Liver (tissue), 9 donors: ENCODE data around the gene NODAL. TPM values are rescaled to one million over a fixed set of nuclear protein-coding genes. Genes with fewer than 3 reads are reported as not detected.

Experiments
- DNase-seq: peaks from one replicate; pipeline ENCODE4 v3.0.0-alpha.2; 2017; ENCODE audit warnings: low spot score
- H3K27ac ChIP-seq, 2 donors: one replicate each; pipeline ENCODE4 v1.7.0; 2013; ENCODE audit warnings: inconsistent platforms in 2 of 2, low read length in 2 of 2, control low read depth in 1 of 2, low read depth in 1 of 2, mild to moderate bottlenecking in 1 of 2
- H3K27me3 ChIP-seq, 4 donors: one replicate each; pipeline versions ENCODE4 v1.6.1 to v1.7.0; 2013; ENCODE audit warnings: low read length in 3 of 4, inconsistent platforms in 1 of 4, mild to moderate bottlenecking in 1 of 4, moderate library complexity in 1 of 4; ENCODE audit not compliant: control insufficient read depth in 4 of 4, insufficient read depth in 4 of 4
- H3K36me3 ChIP-seq, 4 donors: one replicate each; pipeline versions ENCODE4 v1.6.1 to v1.7.0; 2013; ENCODE audit warnings: low read length in 3 of 4, mild to moderate bottlenecking in 3 of 4, low read depth in 1 of 4, moderate library complexity in 1 of 4; ENCODE audit not compliant: control insufficient read depth in 4 of 4, insufficient read depth in 3 of 4
- H3K4me1 ChIP-seq, 4 donors: one replicate each; pipeline versions ENCODE4 v1.6.1 to v1.7.0; 2013; ENCODE audit warnings: low read length in 3 of 4, mild to moderate bottlenecking in 3 of 4, moderate library complexity in 1 of 4; ENCODE audit not compliant: control insufficient read depth in 4 of 4, insufficient read depth in 4 of 4
- H3K4me3 ChIP-seq, 3 donors: one replicate each; pipeline versions ENCODE4 v1.6.1 to v1.7.0; 2013; ENCODE audit warnings: low read length in 3 of 3, control low read depth in 1 of 3, low read depth in 1 of 3, mild to moderate bottlenecking in 1 of 3
- H3K9ac ChIP-seq, 2 donors: one replicate each; pipeline ENCODE4 v1.7.0; 2013; ENCODE audit warnings: low read length in 2 of 2, mild to moderate bottlenecking in 2 of 2, moderate library complexity in 2 of 2, control low read depth in 1 of 2, low read depth in 1 of 2
- H3K9me3 ChIP-seq, 4 donors: one replicate each; pipeline versions ENCODE4 v1.6.1 to v1.7.0; 2013; ENCODE audit warnings: low read length in 3 of 4; ENCODE audit not compliant: control insufficient read depth in 4 of 4
- EGR1 ChIP-seq, 2 donors: IDR thresholded peaks; 2 replicates each; pipeline ENCODE4 v1.6.1; 2016 to 2018; ENCODE audit warnings: antibody characterized with exemption in 2 of 2, low read depth in 2 of 2
- FOXA2 ChIP-seq: IDR thresholded peaks from 2 replicates; pipeline ENCODE4 v1.6.1; 2016; ENCODE audit warnings: antibody characterized with exemption
- GABPA ChIP-seq, 2 donors: IDR thresholded peaks in 1 of 2; conservative IDR thresholded peaks in 1 of 2; 2 replicates each; pipeline ENCODE4 v1.6.1; 2016; ENCODE audit warnings: antibody characterized with exemption in 2 of 2, mild to moderate bottlenecking in 1 of 2, moderate library complexity in 1 of 2
- HNF4A ChIP-seq, 2 donors: conservative IDR thresholded peaks; 2 replicates each; pipeline ENCODE4 v1.6.1; 2016; ENCODE audit warnings: antibody characterized with exemption in 2 of 2, mild to moderate bottlenecking in 2 of 2
- HNF4G ChIP-seq: IDR thresholded peaks from 2 replicates; pipeline ENCODE4 v1.6.1; 2016; ENCODE audit warnings: antibody characterized with exemption
- JUND ChIP-seq, 2 donors: IDR thresholded peaks; 2 replicates each; pipeline ENCODE4 v1.6.1; 2016; ENCODE audit warnings: antibody characterized with exemption in 2 of 2
- RXRA ChIP-seq, 2 donors: IDR thresholded peaks; 2 replicates each; pipeline ENCODE4 v1.6.1; 2017 to 2018; ENCODE audit warnings: antibody characterized with exemption in 2 of 2, mild to moderate bottlenecking in 1 of 2
- SP1 ChIP-seq: IDR thresholded peaks from 2 replicates; pipeline ENCODE4 v1.6.1; 2018; ENCODE audit warnings: antibody characterized with exemption, mild to moderate bottlenecking
- TAF1 ChIP-seq: conservative IDR thresholded peaks from 2 replicates; pipeline ENCODE4 v1.6.1; 2016; ENCODE audit warnings: antibody characterized with exemption, mild to moderate bottlenecking
- YY1 ChIP-seq: IDR thresholded peaks from 2 replicates; pipeline ENCODE4 v1.6.1; 2016; ENCODE audit warnings: antibody characterized with exemption, mild to moderate bottlenecking
- WGBS: extraction: QIAGEN DNeasy Blood & Tissue Kit; methylation state at CpG from one replicate; pipeline ENCODE4 v1.1.7; 2013; 5-methylcytosine and 5-hydroxymethylcytosine counted together
- polyA plus RNA-seq, 2 donors: library from polyadenylated mRNA; stranded (reverse) in 1 of 2; unstranded in 1 of 2; fragments of 200-250 nt in 1 of 2; fragments of >200 nt in 1 of 2; fragmentation: Nextera tagmentation in 1 of 2; extraction: Ambion mirVana in 1 of 2; gene quantifications; one replicate each; pipeline versions ENCODE4 v1.2.1 to v1.2.3, GENCODE V29; 2013 to 2015
- total RNA-seq, 2 donors: library from RNA; depleted of rRNA; stranded (reverse); fragments of >200 nt; gene quantifications; one replicate each; pipeline ENCODE4 v1.2.3, GENCODE V29; 2014
- TF ChIP-seq, protein P1 (sequence below): IDR thresholded peaks from 2 replicates; pipeline ENCODE4 v1.6.1; 2016; ENCODE audit warnings: antibody characterized with exemption, mild to moderate bottlenecking
- TF ChIP-seq, protein P2 (sequence below): IDR thresholded peaks from 2 replicates; pipeline ENCODE4 v1.6.1; 2016; ENCODE audit warnings: antibody characterized with exemption
- TF ChIP-seq, protein P3 (sequence below): IDR thresholded peaks from 2 replicates; pipeline ENCODE4 v1.6.1; 2016; ENCODE audit warnings: antibody characterized with exemption
- TF ChIP-seq, protein P4 (sequence below): fragments of 150-350 bp; IDR thresholded peaks from 2 replicates; pipeline ENCODE4 v1.5.1; 2017; ENCODE audit warnings: improper control_type of control experiment, low read depth, low read length; ENCODE audit not compliant: missing input control
- TF ChIP-seq, protein P5 (sequence below): IDR thresholded peaks from 2 replicates; pipeline ENCODE4 v1.6.1; 2016; ENCODE audit warnings: antibody characterized with exemption
- donor health status: healthy.
- donor health status: healthy.
- donor health status: healthy.
- donor health status: healthy.
- donor health status: healthy.

The NODAL gene
- total and polyA plus RNA-seq, 4 donors, result not detected

DNA sequence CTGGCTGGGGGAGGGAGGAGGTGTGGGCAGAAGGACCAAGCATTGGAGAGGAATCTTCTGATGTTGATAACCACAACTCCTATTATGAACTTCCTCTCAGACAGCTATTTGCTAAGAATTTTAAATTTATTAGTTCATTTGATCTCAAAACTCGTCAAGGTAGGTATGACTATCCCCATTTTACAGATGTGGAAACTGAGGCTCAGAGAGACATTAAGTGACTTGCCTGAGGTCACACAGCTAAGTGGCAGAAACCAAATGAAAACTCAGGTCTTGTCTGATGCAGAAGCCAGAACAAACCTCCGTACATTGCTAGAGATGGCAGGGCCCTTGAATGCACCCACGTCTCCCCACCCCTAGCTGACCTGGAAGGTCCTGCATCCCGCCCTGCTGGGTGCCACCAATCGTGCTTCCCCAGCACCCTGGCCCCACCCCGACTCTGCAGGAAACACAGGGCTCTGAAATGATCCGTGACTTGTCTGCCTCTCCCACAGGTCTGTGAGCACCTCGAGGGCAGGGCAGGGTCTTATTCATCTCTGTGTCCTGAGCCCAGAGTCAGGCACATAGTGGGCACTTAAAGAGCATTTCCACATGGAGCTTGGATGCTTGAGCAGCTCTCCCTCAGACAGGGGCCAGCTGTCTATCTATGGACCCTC is 31.4 kb upstream of the NODAL start:
- no peak for TF ChIP-seq EGR1 (IDR thresholded peaks at IDR 0.05; ENCODE audit: low read depth in 2 of 2)
- TF ChIP-seq, protein P1, sequence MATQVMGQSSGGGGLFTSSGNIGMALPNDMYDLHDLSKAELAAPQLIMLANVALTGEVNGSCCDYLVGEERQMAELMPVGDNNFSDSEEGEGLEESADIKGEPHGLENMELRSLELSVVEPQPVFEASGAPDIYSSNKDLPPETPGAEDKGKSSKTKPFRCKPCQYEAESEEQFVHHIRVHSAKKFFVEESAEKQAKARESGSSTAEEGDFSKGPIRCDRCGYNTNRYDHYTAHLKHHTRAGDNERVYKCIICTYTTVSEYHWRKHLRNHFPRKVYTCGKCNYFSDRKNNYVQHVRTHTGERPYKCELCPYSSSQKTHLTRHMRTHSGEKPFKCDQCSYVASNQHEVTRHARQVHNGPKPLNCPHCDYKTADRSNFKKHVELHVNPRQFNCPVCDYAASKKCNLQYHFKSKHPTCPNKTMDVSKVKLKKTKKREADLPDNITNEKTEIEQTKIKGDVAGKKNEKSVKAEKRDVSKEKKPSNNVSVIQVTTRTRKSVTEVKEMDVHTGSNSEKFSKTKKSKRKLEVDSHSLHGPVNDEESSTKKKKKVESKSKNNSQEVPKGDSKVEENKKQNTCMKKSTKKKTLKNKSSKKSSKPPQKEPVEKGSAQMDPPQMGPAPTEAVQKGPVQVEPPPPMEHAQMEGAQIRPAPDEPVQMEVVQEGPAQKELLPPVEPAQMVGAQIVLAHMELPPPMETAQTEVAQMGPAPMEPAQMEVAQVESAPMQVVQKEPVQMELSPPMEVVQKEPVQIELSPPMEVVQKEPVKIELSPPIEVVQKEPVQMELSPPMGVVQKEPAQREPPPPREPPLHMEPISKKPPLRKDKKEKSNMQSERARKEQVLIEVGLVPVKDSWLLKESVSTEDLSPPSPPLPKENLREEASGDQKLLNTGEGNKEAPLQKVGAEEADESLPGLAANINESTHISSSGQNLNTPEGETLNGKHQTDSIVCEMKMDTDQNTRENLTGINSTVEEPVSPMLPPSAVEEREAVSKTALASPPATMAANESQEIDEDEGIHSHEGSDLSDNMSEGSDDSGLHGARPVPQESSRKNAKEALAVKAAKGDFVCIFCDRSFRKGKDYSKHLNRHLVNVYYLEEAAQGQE, result no peak
- no peak for TF ChIP-seq HNF4G
- TF ChIP-seq RXRA (IDR thresholded peaks at IDR 0.05), result no peak
- TF ChIP-seq YY1, result no peak
- no peak for TF ChIP-seq TAF1
- TF ChIP-seq, protein P2, sequence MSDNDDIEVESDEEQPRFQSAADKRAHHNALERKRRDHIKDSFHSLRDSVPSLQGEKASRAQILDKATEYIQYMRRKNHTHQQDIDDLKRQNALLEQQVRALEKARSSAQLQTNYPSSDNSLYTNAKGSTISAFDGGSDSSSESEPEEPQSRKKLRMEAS, result no peak
- Histone ChIP-seq H3K9me3 (no peaks in the 10 kb centered on the region), H3K9ac (no peak overlapping the region), H3K4me1 (peaks cover 0 to 5% (median 0%) of the 10 kb centered on the region in 4 donors), H3K36me3 (no peaks in the 10 kb centered on the region), H3K27me3 (no peaks in the 10 kb centered on the region), H3K27ac (no peak overlapping the region), H3K4me3 (no peak overlapping the region)
- no peak for DNase-seq
- 70% methylated on average over 8 of the region's 8 CpGs for WGBS

DNA sequence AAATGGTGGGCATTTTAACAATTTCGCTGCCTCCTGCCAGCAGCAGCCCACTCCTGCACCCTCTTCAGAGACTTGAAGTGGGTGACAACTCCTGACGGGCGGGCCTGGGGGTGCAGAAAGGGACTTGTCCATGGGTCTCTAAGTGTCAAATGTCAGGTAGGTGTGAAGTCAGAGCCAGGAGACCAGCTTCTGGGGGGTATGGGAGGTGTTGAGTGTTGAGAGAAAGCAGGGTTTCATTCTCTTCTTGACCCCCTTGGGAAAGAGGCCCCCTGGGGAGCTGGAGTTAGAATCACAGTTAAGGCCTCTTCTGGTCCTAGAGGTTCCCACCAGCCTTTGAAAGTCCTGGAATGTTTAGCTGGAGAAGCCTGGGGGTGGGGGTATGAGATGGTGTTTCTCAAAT is 25.5 kb upstream of the NODAL start:
- Histone ChIP-seq H3K9ac (no peak overlapping the region), H3K4me3 (no peak overlapping the region), H3K27ac (no peak overlapping the region), H3K9me3 (no peaks in the 10 kb centered on the region), H3K27me3 (no peaks in the 10 kb centered on the region), H3K4me1 (no peaks in the 10 kb centered on the region), H3K36me3 (no peaks in the 10 kb centered on the region)
- 83% methylated on average over 3 of the region's 3 CpGs for WGBS
- no peak for TF ChIP-seq YY1
- DNase-seq, result no peak

DNA sequence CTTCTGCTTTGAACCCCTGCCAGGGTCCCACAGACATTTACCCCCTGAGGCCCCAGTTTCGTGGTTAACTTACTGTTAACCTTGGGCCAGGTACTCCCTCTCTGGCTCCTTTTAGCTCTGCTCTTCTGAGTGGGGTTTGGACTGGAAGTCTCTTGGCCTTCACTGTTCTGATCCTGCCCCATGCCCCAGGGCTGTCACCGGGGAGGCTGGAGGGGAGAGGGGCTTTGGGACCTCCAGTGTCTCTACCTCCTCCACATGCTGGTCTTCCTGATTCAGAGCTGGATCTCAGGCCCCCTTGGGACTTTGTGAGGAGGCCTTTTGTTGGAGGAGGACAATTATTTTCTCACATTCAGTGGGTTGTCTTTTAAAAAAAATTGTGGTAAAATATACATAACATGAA is 24.4 kb upstream of the NODAL start:
- 79% methylated on average over 2 of the region's 2 CpGs for WGBS
- Histone ChIP-seq H3K9me3 (no peaks in the 10 kb centered on the region), H3K27ac (no peak overlapping the region), H3K36me3 (no peaks in the 10 kb centered on the region), H3K27me3 (no peaks in the 10 kb centered on the region), H3K9ac (no peak overlapping the region), H3K4me3 (no peak overlapping the region), H3K4me1 (no peaks in the 10 kb centered on the region)
- DNase-seq, result no peak
- TF ChIP-seq, protein P3, sequence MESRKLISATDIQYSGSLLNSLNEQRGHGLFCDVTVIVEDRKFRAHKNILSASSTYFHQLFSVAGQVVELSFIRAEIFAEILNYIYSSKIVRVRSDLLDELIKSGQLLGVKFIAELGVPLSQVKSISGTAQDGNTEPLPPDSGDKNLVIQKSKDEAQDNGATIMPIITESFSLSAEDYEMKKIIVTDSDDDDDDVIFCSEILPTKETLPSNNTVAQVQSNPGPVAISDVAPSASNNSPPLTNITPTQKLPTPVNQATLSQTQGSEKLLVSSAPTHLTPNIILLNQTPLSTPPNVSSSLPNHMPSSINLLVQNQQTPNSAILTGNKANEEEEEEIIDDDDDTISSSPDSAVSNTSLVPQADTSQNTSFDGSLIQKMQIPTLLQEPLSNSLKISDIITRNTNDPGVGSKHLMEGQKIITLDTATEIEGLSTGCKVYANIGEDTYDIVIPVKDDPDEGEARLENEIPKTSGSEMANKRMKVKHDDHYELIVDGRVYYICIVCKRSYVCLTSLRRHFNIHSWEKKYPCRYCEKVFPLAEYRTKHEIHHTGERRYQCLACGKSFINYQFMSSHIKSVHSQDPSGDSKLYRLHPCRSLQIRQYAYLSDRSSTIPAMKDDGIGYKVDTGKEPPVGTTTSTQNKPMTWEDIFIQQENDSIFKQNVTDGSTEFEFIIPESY, result no peak
- TF ChIP-seq RXRA (IDR thresholded peaks at IDR 0.05) (no peak), YY1 (no peak), HNF4A (conservative IDR thresholded peaks at IDR 0.05) (no peak), HNF4G (no peak), SP1 (no peak), JUND (IDR thresholded peaks at IDR 0.05) (no peak), GABPA (IDR thresholded peaks at IDR 0.05 in 1 of 2, conservative IDR thresholded peaks at IDR 0.05 in 1 of 2) (no peak), FOXA2 (no peak)
- TF ChIP-seq, protein P1, result no peak
- TF ChIP-seq, protein P2, result no peak
- TF ChIP-seq, protein P4, sequence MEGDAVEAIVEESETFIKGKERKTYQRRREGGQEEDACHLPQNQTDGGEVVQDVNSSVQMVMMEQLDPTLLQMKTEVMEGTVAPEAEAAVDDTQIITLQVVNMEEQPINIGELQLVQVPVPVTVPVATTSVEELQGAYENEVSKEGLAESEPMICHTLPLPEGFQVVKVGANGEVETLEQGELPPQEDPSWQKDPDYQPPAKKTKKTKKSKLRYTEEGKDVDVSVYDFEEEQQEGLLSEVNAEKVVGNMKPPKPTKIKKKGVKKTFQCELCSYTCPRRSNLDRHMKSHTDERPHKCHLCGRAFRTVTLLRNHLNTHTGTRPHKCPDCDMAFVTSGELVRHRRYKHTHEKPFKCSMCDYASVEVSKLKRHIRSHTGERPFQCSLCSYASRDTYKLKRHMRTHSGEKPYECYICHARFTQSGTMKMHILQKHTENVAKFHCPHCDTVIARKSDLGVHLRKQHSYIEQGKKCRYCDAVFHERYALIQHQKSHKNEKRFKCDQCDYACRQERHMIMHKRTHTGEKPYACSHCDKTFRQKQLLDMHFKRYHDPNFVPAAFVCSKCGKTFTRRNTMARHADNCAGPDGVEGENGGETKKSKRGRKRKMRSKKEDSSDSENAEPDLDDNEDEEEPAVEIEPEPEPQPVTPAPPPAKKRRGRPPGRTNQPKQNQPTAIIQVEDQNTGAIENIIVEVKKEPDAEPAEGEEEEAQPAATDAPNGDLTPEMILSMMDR, result no peak
- TF ChIP-seq, protein P5, sequence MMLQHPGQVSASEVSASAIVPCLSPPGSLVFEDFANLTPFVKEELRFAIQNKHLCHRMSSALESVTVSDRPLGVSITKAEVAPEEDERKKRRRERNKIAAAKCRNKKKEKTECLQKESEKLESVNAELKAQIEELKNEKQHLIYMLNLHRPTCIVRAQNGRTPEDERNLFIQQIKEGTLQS, result no peak
